Right lung (tissue), 5 donors: Measurements from ENCODE around the gene SUN1. TPM values are rescaled to one million over a fixed set of nuclear protein-coding genes. Genes with fewer than 3 reads are reported as not detected.
A peak's percentile ranks its signal among the peaks of the same experiment; 100 is the strongest.
"Not testable (repeated sequence)": the region's sequence is repeated elsewhere in the genome, so short reads cannot be mapped to it uniquely, and the experiment has no call there.

Source experiments
- DNase-seq, 2 donors: peaks; one replicate each; pipeline ENCODE4 v3.0.0-alpha.2; 2013
- polyA plus RNA-seq, 5 donors: library from polyadenylated mRNA; unstranded; fragments of 120-200 nt; gene quantifications; one replicate each; pipeline versions ENCODE4 v1.2.1 to v1.2.3, GENCODE V29; 2013; ENCODE audit warnings: inconsistent platforms in 1 of 5, low replicate concordance in 1 of 5; ENCODE audit not compliant: insufficient read length in 5 of 5, insufficient read depth in 1 of 5

The SUN1 gene
- polyA plus RNA-seq, 5 donors: 127 to 183 (median 156) TPM

GRCh38 chr7:918441-919113 is 86.3 kb downstream of the SUN1 start:
- no peak for DNase-seq

DNA sequence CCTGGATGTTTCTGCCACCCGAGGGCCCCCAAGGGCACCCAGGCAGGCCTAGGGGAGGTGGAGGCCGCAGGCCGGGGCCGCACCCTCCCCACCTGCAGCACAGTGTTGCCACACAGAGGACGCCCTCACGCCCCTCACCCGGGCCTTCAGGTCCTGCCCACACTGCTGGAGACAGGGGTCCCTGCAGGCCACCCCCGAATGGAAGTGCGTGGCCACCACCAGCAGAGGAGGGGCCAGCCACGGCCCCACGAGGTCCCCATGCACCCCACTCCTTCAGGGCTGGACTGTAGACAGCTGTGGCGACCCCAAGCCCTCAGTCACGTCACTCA is 86.8 kb downstream of the SUN1 start:
- no peak for DNase-seq

DNA sequence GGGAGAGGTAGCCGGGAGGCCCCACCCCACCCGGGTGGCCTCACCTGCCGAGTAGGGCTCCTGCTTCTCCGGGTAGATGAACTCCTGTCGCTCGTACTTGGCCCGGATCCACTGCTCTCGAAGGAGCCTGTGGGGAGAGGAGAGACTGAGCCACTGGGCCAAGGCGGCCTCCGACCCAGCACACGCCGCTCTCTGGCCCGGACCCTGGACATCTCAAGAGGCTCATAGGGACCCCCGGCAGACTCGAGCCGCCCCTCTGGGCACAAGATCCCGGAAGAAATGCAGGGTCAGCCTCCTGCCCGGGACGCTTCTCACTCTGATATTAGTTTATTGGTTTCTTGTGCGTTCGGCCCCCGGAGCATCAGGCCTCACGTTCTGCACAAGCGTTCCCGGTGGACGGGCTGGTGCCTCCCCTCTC is 87.7 kb downstream of the SUN1 start:
- no peak for DNase-seq

DNA sequence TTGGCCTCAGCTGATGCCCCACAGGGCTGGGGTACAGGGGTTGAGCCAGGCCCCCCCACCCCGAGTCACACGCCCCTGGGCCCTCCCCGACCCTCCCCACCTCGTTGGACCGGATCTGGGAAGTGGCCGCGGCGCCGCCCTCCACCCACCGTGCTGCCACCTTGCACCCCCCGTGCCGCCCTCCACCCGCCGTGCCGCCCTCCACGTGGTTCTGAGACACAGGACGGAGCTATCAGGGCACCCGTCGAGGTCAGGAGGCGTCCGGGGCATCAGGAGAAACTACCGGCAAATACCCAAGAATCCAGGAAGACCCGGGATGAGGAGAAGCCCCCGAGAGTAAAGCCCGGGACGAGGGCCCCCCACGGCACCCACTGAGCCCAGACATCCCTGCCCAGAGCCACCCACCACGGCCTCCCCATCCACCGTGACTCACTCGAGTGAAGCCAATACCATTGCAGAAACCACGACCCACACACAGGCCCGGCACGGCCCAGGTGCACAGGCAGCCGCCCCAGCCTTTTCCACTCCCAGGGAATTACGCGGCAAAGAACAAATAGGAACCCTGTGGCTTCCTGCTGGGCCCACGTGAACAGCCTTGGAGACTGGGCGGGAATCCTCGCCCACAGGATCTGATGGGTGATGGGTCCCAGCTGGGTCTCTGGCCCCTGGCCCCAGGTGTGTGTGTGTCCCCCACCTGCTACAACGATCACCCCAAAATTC is 88.2 kb downstream of the SUN1 start:
- no peak for DNase-seq

DNA sequence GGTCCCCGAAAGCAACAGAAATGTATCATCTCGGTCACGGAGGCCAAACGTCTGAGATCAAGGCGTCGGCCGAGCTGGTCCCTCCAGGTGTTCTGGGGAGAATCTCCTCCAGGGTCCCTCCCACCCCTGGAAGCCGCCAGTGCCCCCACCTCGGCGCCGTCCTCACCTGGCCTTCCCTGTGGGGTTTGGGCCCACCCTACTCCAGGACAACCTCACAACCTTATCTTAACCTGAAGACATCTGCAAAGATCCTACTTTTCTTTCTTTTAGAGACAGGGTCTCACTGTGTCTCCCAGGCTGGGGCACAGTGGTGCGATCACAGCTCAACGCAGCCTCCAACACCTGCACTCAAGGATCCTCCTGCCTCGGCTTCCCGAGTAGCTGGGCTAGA is 88.8 kb downstream of the SUN1 start:
- no peak for DNase-seq

DNA sequence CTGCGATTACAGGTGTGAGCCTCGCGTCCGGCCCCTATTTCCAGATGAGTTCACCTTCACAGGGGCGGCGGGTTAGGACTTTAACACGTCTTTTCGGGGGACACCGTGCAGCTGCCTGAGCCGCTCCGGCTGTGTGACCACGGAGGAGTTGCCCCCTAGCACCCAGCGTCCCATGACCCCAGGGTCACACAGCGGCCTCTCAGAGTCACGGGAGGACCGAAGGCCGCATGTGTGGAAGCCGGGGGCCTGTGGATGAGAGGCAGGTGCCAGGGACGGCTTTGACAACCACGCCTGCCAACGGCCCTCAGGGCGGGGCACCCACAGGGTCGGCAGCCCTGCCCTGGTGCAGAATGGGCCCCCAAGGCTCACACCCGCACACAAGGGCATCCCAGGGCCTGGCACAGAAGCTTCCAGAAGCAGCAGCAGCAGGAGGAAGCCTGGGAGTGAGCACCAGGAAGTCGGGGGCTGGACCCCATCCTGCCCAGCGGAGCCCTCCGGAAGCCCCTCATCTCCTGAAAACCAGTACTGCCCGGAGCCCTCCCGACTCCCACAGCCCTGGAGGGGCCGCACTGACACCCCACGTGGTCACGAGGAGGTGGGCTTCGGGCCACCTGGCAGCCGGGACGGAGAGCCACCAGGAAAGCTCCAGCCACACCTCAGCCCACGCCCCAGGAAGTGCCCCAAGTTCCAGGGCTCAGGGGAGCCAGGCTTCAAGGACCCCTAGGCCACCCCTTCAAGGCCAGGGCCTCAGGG is 89.5 kb downstream of the SUN1 start:
- no peak for DNase-seq

DNA sequence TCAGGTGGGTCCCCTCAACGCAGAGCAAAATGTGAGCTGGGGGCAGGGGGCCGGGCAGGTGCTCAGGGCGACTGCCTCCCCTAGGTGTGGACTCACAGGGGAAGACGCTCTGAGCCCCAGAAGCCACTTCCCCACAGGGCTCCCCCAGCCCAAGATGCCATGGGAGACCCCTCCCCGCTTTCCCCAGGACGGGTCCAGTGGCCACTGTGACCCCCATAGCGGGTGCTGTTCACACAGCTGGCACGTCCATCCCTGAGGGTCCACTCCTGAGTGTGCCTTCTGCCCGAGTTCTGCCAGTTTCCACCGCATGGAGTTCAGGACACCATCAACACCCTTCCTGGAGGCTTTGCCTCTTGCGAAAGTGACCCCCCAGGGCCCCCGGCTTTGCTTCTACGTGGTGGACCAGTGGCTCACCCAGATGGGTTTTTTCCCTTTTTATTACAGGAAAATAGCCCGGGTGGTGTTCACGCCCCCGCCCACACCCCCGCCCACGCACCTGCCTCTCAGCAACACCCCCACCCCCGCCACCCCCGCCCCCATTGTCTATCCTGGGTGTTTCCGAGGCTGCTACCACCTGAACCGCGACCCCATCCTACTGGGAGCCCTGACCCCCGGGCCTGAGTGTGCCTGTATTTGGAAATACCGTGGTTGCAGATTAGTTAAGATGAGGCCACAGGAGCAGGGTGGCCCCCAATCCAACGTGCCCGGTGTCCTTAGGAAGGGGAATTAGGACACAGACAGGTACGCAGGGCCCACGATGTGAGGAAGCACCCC is 90.2 kb downstream of the SUN1 start:
- DNase-seq: no peak

DNA sequence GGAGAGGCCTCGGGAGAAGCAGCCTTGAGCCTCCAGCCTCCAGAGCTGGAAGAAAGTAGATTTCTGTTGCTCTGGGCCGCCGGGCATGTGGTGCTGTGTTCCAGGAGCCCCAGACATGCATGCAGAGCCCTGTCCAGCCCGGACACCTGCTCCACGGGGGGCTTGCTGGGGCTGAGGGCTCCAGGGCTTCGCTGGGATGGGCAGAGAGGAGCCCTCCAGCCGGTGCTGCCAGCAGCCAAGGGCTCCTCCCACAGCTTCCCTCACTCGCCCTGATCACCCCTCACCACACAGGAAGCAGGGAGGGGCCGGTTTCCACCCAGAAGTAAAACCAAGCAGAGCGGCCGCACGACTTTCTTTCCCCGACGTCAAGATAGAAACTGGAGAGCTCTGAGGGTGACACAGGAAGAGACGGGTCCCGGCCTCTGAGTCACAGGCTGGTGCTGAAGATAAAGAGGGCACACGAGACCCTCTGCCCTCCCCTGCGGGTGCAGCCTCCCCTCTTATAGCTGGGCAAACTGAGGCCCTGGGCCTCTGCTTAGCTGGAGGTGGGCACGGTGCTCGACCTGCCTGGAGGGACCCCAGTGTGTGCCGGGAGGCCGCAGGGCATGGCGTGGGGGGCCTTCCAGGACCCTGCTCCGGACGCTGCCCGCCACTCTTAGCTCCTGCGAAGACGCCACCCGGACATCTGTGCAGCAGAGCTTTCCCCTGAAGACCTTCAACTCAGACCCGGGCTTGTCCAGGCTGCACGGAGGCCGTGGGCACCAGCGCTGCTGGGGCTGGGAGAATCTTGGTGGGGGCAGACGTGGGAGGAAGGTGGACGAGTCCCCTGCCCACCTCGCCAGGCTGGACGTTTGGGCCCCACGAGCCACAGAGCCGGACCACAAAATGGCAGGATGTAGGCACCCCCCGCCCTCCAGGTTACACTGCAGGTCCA is 91.1 kb downstream of the SUN1 start:
- DNase-seq: peak in 1 of 2 donors; percentile 32

DNA sequence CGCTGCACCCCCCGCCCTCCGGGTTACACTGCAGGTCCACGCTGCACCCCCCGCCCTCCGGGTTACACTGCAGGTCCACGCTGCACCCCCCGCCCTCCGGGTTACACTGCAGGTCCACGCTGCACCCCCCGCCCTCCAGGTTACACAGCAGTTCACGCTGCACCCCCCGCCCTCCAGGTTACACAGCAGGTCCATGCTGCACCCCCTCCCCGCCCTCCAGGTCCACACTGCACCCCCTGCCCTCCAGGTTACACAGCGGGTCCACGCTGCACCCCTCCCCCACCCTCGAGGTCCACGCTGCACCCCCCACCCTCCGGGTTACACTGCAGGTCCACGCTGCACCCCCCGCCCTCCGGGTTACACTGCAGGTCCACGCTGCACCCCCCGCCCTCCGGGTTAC is 91.8 kb downstream of the SUN1 start:
- DNase-seq: not testable (repeated sequence)

Other genes starting within 250 kb of the SUN1 start
- gene DNAAF5, start 105.8 kb upstream of the SUN1 start, polyA plus RNA-seq: 10 to 100 TPM; 21.7 to 27.9 (median 24.6) TPM
- gene PRKAR1B, start 105.2 kb upstream of the SUN1 start, polyA plus RNA-seq: 10 to 100 TPM; 28.8 to 46.7 (median 34.7) TPM
- gene GET4, start 44.1 kb downstream of the SUN1 start, polyA plus RNA-seq: 10 to 100 TPM; 20.3 to 40.0 (median 32.1) TPM
- gene ADAP1, start 122.2 kb downstream of the SUN1 start, polyA plus RNA-seq: 10 to 100 TPM in 1 of 5 donors, 1 to 10 TPM in 4; 4.5 to 10.6 (median 8.1) TPM
- gene COX19, start 143.1 kb downstream of the SUN1 start, polyA plus RNA-seq: 10 to 100 TPM; 12.6 to 17.5 (median 14.7) TPM
- gene CYP2W1, start 150.7 kb downstream of the SUN1 start, polyA plus RNA-seq: 10 to 100 TPM in 2 of 5 donors, 1 to 10 TPM in 3; 5.4 to 21.2 (median 9.5) TPM
- gene GPR146, start 212.1 kb downstream of the SUN1 start, polyA plus RNA-seq: 10 to 100 TPM in 1 of 5 donors, 1 to 10 TPM in 4; 4.6 to 10.8 (median 7.0) TPM